ENCODE data around the gene RGS6.

DNA sequence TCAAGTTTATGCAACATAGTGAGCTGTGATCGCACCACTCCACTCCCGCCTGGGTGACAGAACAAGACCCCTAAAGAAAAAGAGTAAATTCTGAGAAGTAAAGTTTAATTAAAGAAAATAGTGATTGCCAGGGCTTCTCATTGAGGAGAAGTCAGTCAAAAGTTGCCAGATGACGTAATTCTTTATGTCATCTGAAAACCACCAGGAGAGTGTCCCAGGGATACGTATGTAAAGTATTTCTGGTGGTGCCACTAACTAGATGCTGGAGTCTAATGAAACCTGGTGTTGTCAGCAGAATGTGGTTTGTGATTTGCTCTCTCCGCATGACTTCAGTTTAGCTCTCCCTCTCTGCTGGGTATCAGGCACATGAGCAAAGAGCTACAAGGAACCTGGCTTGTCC lies 569.2 kb downstream of the RGS6 start:
- TF ChIP-seq, protein P1, sequence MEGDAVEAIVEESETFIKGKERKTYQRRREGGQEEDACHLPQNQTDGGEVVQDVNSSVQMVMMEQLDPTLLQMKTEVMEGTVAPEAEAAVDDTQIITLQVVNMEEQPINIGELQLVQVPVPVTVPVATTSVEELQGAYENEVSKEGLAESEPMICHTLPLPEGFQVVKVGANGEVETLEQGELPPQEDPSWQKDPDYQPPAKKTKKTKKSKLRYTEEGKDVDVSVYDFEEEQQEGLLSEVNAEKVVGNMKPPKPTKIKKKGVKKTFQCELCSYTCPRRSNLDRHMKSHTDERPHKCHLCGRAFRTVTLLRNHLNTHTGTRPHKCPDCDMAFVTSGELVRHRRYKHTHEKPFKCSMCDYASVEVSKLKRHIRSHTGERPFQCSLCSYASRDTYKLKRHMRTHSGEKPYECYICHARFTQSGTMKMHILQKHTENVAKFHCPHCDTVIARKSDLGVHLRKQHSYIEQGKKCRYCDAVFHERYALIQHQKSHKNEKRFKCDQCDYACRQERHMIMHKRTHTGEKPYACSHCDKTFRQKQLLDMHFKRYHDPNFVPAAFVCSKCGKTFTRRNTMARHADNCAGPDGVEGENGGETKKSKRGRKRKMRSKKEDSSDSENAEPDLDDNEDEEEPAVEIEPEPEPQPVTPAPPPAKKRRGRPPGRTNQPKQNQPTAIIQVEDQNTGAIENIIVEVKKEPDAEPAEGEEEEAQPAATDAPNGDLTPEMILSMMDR (IDR thresholded peaks at IDR 0.05) = no peak
- TF ChIP-seq POLR2A (IDR thresholded peaks at IDR 0.05) (no peak), EP300 (IDR thresholded peaks at IDR 0.05) (no peak)
